Measurements from ENCODE around the gene TNS3.

TNS3 gene

DNA sequence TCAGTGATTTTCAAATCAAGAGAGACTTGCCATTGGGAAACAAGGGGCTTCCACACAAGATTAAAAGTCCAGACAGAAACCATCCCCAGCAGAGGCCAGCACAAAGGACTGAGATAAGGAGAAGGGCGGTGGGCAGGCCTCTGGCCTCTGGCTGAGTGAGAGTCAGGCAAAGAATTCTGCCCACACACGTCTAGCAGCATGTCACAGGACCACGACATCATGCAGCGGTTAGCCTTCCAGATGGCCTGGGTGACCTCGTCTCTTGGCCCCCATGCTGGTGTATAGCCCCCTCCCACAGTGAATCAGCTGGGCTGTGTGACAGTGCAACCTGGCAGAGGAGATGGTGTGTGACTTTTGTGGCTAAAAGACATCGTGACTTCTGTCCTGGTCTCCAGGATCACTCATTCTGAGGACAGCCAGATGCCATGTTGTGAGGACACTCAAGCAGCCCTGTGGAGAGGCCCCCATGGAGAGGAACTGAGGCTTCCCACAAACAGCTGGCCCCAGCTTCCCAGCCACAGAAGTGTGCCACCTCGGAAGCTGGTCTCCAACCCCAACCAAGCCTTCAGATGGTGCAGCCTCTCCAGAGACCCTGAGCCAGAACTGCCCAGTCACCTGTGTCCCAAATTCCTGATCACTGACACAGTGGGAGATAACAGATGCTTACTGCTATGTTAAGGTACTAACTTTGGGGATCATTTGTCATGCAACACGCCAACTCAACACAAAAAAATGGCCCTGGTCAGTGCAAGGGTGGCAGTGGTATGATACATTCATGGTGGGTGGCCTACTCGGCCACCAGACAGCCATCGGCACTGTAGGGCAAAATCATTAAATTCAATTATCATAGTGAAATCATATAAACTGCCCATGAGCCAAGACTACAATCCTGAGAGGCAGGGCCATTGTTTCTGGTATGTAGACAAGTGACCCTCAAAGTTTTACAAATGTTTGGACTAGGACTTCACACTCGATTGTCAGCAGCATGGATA, 73.2 kb downstream of the TNS3 start:
- no peak for DNase-seq (ENCODE audit: extremely low spot score)
- ChIA-PET POLR2A (no interaction called here), CTCF (no interaction called here)
- TF ChIP-seq, protein P1, sequence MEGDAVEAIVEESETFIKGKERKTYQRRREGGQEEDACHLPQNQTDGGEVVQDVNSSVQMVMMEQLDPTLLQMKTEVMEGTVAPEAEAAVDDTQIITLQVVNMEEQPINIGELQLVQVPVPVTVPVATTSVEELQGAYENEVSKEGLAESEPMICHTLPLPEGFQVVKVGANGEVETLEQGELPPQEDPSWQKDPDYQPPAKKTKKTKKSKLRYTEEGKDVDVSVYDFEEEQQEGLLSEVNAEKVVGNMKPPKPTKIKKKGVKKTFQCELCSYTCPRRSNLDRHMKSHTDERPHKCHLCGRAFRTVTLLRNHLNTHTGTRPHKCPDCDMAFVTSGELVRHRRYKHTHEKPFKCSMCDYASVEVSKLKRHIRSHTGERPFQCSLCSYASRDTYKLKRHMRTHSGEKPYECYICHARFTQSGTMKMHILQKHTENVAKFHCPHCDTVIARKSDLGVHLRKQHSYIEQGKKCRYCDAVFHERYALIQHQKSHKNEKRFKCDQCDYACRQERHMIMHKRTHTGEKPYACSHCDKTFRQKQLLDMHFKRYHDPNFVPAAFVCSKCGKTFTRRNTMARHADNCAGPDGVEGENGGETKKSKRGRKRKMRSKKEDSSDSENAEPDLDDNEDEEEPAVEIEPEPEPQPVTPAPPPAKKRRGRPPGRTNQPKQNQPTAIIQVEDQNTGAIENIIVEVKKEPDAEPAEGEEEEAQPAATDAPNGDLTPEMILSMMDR (IDR thresholded peaks at IDR 0.05; ENCODE audit: control extremely low read depth, extremely low read depth, low read depth, missing control alignments) = no peak

DNA sequence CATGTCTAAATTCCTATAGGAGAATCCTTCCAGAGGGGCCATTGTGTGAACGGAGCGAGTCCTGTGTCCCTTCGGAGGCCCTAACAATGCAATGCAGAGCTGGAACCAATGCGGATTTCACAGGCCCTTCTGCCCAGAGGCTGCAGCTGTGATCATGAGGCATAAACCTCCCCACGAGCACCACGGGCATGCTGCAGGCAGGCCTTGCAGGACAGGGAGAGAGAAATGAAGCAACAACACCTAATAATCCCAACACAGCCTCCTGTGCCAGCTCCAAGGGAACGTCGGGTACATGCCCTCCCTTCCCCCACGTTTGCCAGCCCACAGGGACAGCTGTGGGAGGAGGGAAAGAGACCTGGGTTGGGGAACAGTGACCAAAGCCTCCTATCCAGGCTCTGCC, 74.4 kb downstream of the TNS3 start:
- TF ChIP-seq, protein P1 (IDR thresholded peaks at IDR 0.05; ENCODE audit: control extremely low read depth, extremely low read depth, low read depth, missing control alignments) = no peak
- CTCF ChIA-PET = interaction anchor here (0.6 kb wide), 1 partner anchor 13 kb away, joined by 3 read pairs; no protein-coding TSS in a partner anchor
- POLR2A ChIA-PET = no interaction called here
- no peak for DNase-seq (ENCODE audit: extremely low spot score)

DNA sequence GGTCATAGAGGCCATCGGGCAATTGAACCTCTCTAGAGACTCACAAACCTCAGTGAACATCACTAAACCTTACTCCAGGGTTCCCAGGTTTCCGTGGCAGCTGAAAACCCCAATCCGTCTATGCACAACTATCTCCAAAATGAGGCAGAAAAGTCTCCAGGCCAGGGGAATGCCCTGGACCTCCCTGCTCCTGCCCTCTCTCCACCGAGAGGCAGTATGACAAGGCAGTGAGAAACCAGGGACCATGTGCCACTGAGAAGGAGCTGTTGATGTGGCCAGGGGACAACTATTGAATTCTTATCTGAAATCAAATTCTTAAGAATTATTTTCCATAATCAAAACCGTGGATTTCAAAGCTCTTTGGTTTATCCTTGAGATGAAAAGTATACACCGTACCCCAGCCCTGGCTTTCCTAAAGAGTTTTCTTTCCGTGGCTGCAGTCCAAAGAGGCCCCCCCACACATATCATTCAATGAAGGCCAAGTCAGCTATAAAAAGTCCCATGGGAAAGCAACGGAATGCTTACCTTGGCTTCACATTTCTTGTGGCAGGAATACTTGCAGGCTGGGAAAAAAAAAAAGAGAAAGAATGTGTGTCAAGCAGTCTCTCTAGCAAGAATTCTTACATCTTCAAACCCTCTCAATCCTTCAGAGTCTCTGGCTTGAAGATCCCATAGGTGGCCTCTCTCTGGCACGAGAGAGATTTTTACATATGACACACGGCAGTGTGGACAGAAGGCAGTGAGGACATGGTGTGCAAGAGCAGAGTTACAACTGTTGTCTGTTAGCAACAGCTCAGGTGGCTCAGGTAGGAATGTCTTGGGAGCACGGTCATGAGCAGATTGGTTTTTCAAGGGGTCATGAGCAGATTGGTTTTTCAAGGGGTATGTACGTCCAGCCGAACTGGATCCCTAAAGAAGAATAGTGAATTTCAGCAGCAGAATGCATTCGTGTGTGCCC, 75.2 kb downstream of the TNS3 start:
- DNase-seq (ENCODE audit: extremely low spot score) = no peak
- ChIA-PET POLR2A (no interaction called here), CTCF (no interaction called here)
- TF ChIP-seq, protein P1 (IDR thresholded peaks at IDR 0.05; ENCODE audit: control extremely low read depth, extremely low read depth, low read depth, missing control alignments) = no peak

DNA sequence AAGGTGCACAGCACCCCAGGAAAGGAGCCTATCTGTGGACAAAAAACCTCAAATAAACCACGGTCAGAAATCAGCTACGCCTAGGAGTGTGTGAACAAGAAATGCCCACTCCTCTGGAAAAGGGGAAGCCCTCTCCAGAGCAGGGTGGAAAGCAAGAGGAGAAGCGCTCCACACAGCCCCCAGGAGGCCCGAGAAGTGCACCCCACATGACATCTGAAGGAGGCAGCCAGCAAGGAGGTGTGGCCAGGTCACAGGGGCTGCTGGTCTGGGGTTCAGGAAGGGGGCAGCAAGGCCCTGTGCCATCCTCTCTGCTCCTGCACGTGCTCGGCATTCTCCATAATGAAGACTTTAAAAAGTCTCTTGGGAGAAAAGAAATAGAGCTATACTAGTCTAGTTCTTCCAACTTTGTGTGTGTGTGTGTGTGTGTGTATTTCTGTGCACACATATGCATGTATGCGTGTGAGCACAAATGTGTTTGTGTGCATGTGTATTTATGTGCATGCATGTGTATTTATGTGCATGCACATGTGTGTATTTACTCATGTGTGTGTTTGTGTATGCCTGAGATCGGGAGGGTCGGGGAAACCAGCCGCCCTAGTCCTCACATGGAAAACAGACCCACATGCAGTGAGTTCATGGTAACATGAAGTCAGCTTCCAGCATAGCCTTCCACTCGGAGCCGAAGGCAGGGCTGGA, 76.5 kb downstream of the TNS3 start:
- ChIA-PET CTCF (interaction anchor here (0.9 to 1.5 kb wide), 2 partner anchors 21 to 239 kb away, joined by 3 to 4 read pairs; no protein-coding TSS in a partner anchor), POLR2A (no interaction called here)
- no peak for DNase-seq (ENCODE audit: extremely low spot score)
- TF ChIP-seq, protein P1 (IDR thresholded peaks at IDR 0.05; ENCODE audit: control extremely low read depth, extremely low read depth, low read depth, missing control alignments) = no peak

DNA sequence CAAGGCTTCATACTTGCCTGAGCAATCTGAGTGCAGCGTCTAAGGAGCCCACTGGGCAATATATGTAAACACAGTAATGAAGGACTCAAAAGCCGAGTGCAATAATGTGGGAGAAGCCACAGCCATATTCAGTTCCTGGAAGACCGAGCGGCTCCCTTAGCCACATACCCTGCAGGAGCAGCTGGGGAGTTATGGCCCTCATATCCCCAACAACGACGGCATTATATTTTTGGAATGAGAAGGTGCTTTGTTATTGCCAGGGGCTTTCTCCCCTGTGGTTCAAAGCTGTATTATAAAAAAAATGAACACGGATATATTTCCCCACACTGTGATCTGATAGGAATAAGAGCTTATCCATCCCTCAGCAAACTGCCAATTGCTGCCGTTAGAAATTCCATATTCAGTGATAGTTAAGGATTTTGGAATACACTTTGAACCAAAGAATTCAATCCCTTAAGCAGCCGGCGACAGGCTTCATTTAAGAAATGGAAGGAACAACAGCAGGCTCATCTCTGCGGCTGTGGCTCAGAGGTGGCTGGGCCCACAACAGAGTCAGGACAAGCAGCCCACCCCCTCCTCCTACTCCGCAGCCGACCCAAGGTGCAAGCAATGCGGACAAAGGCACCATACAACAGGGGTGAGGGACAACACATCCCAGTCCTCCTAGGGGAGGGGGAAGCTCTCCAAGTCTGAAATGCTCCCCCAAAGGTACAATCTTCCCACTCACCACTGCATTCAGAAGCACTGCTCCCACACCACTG, 77.2 kb downstream of the TNS3 start:
- TF ChIP-seq, protein P1 (IDR thresholded peaks at IDR 0.05; ENCODE audit: control extremely low read depth, extremely low read depth, low read depth, missing control alignments) = no peak
- no peak for DNase-seq (ENCODE audit: extremely low spot score)
- ChIA-PET POLR2A (no interaction called here), CTCF (interaction anchor here (0.9 to 1.5 kb wide), 2 partner anchors 20 to 238 kb away, joined by 3 to 4 read pairs; no protein-coding TSS in a partner anchor)

All from GM10248 (cell line).